Activated CD4-positive, alpha-beta T cell treated with anti-CD3 and anti-CD28 coated beads for 1 hour (primary cell): ENCODE data around the gene GPR68.
"Not testable (repeated sequence)": the region's sequence is repeated elsewhere in the genome, so short reads cannot be mapped to it uniquely, and the experiment has no call there.

Experiments used
- DNase-seq: peaks from one replicate; pipeline ENCODE4 v3.0.0-alpha.2; 2020

The GPR68 gene

GRCh38 chr14:91272341-91273272 is 28.1 kb upstream of the GPR68 start:
- no peak for DNase-seq

GRCh38 chr14:91271639-91272038 is 27.1 kb upstream of the GPR68 start:
- no peak for DNase-seq

GRCh38 chr14:91270619-91271018 is 26.1 kb upstream of the GPR68 start:
- DNase-seq, result no peak

- no peak for DNase-seq
Observed at GRCh38 chr14:91270188-91270587, 25.7 kb upstream of the GPR68 start.

GRCh38 chr14:91269076-91269991 is 24.8 kb upstream of the GPR68 start:
- DNase-seq, result no peak

- no peak for DNase-seq
Observed at GRCh38 chr14:91267965-91268437, 23.5 kb upstream of the GPR68 start.

- not testable (repeated sequence) for DNase-seq
Observed at GRCh38 chr14:91266276-91266675, 21.8 kb upstream of the GPR68 start.

- DNase-seq, result no peak
Observed at GRCh38 chr14:91265404-91265803, 20.9 kb upstream of the GPR68 start.

GRCh38 chr14:91264151-91265150 is 19.9 kb upstream of the GPR68 start:
- DNase-seq, result no peak

GRCh38 chr14:91263329-91263728 is 18.8 kb upstream of the GPR68 start:
- DNase-seq, result no peak

- no peak for DNase-seq
Observed at GRCh38 chr14:91261986-91262549, 17.6 kb upstream of the GPR68 start.

GRCh38 chr14:91261115-91261514 is 16.6 kb upstream of the GPR68 start:
- DNase-seq, result no peak

- DNase-seq, result no peak
Observed at GRCh38 chr14:91258876-91259275, 14.4 kb upstream of the GPR68 start.

GRCh38 chr14:91258011-91258618 is 13.6 kb upstream of the GPR68 start:
- DNase-seq, result no peak

GRCh38 chr14:91257328-91258010 is 13.0 kb upstream of the GPR68 start:
- no peak for DNase-seq

- DNase-seq, result no peak
Observed at GRCh38 chr14:91256661-91257060, 12.2 kb upstream of the GPR68 start.

GRCh38 chr14:91255026-91255695 is 10.7 kb upstream of the GPR68 start:
- no peak for DNase-seq

- DNase-seq, result no peak
Observed at GRCh38 chr14:91254461-91254860, 10.0 kb upstream of the GPR68 start.

GRCh38 chr14:91253795-91254323 is 9.4 kb upstream of the GPR68 start:
- DNase-seq, result no peak
